ENCODE data around the gene VIPAS39. TPM values are rescaled to one million over a fixed set of nuclear protein-coding genes. Genes with fewer than 3 reads are reported as not detected.

The VIPAS39 gene
- 41.2 TPM for total RNA-seq

DNA sequence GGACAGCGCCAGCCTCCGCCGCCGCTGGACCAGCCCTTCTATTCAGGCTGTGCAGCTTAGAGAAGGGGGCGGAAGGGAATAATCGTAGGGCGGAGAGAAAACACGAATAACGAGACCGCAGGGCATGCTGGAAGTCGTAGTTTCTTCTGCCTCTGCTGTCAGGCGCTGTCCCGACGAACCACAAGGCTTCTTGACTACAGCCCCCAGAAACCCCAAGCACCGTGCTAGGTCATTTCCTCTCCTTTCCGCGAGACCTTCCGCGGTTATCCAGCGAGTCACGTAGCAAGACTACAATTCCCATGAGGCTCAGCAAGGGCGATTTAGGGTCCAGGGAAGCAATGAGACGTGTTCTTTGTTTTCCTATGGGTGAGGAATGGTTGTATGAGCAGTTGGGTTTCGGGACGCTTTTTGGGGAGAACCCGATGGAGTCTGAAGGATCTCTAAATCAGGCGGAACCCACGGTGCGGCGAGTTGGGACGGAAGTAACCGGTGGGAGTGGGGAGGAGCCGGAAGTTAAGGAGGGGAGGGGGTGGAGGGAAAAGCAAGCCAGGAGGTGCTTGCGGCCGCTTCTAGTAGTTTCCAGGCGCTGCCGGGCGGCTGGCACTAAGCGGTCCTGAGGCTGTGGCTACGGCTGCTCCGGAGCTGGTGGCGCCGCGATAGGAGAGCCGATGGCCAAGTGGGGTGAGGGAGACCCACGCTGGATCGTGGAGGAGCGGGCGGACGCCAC, at the start of gene VIPAS39, which contains the start of gene AHSA1:
TSS of gene VIPAS39 (minus strand) at position 80 of the 727 bp plus-strand sequence. CDS start 3,499 bp downstream, outside the sequence.
TSS of gene AHSA1 (plus strand) at position 572 of the 727 bp plus-strand sequence. CDS start at position 669, 97 bp downstream.
- H3K27ac ChIP-seq (ENCODE audit: low read depth, low read length) = peak within 1 kb of the TSS; percentile 91
- peak within 1 kb of the TSS; percentile 97 to 100 (median 99) for H3K4me3 ChIP-seq (ENCODE audit: low read length in 3 of 3)
- H3K36me3 ChIP-seq (ENCODE audit: control insufficient read depth in 3 of 3, insufficient read depth in 3 of 3, low read length in 3 of 3) = peaks cover 26 to 34% (median 33%) of the 10 kb centered on the region in 3 donors
- no peaks in the 10 kb centered on the region for H3K9me3 ChIP-seq (ENCODE audit: control insufficient read depth in 3 of 3, low read length in 3 of 3)
- no peaks in the 10 kb centered on the region for H3K27me3 ChIP-seq (ENCODE audit: control insufficient read depth in 3 of 3, insufficient read depth in 3 of 3, low read length in 3 of 3)
- H3K4me1 ChIP-seq (ENCODE audit: control insufficient read depth in 3 of 3, insufficient read depth in 3 of 3, low read length in 3 of 3) = peaks cover 10 to 27% (median 23%) of the 10 kb centered on the region in 3 donors
- peak within 1 kb of the TSS; percentile 94 to 99 (median 96) for H3K9ac ChIP-seq (ENCODE audit: low read depth in 1 of 3, low read length in 3 of 3)

DNA sequence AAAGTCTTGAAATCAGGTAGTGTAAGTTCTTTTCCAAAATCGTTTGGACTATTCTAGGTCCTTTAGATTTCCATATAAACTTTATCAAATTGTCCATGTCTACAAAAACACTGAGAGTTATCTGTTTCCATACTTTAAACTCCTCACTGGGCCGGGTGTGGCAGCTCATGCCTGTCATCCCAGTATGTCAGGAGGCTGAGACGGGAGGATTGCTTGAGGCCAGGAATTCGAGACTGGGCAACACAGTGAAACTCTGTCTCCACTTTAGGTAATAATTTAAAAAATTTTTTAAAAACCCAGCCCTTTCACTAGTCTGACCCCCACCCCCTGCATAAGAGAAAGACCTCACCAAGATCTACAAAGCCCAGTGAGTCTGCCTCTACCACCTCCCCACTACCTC, 47.6 kb upstream of the VIPAS39 start:
- no peaks in the 10 kb centered on the region for H3K4me1 ChIP-seq (ENCODE audit: control insufficient read depth in 3 of 3, insufficient read depth in 3 of 3, low read length in 3 of 3)
- H3K9ac ChIP-seq (ENCODE audit: low read depth in 1 of 3, low read length in 3 of 3) = no peak overlapping the region
- no peaks in the 10 kb centered on the region for H3K9me3 ChIP-seq (ENCODE audit: control insufficient read depth in 3 of 3, low read length in 3 of 3)
- no peak overlapping the region for H3K27ac ChIP-seq (ENCODE audit: low read depth, low read length)
- H3K36me3 ChIP-seq (ENCODE audit: control insufficient read depth in 3 of 3, insufficient read depth in 3 of 3, low read length in 3 of 3) = peaks cover 0 to 4% (median 0%) of the 10 kb centered on the region in 3 donors
- H3K4me3 ChIP-seq (ENCODE audit: low read length in 3 of 3) = no peak overlapping the region
- H3K27me3 ChIP-seq (ENCODE audit: control insufficient read depth in 3 of 3, insufficient read depth in 3 of 3, low read length in 3 of 3) = peaks cover under 1 to 7% (median under 1%) of the 10 kb centered on the region in 3 donors

DNA sequence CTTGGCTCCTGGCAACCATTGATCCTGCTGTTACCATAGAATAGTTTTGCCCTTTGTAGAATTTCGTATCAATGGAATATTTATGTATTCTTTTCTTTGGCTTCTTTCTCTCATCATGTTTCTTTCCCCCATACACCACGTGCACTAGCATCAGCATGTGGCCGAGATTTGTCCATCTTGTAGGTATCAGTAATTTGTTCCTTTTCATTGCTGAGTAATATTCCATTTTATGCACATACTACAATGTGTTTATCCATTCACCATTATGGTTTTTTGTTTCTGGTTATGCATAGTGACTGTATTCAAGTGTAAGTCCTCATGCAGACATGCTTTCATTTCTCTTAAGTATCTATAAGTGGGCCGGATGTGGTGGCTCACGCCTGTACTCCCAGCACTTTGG, 45.7 kb upstream of the VIPAS39 start:
- no peak overlapping the region for H3K4me3 ChIP-seq (ENCODE audit: low read length in 3 of 3)
- H3K4me1 ChIP-seq (ENCODE audit: control insufficient read depth in 3 of 3, insufficient read depth in 3 of 3, low read length in 3 of 3) = peaks cover 0 to 5% (median 3%) of the 10 kb centered on the region in 3 donors
- no peaks in the 10 kb centered on the region for H3K9me3 ChIP-seq (ENCODE audit: control insufficient read depth in 3 of 3, low read length in 3 of 3)
- peaks cover 0 to under 1% (median 0%) of the 10 kb centered on the region in 3 donors for H3K36me3 ChIP-seq (ENCODE audit: control insufficient read depth in 3 of 3, insufficient read depth in 3 of 3, low read length in 3 of 3)
- H3K27ac ChIP-seq (ENCODE audit: low read depth, low read length) = no peak overlapping the region
- no peak overlapping the region for H3K9ac ChIP-seq (ENCODE audit: low read depth in 1 of 3, low read length in 3 of 3)
- peaks cover 14 to 19% (median 18%) of the 10 kb centered on the region in 3 donors for H3K27me3 ChIP-seq (ENCODE audit: control insufficient read depth in 3 of 3, insufficient read depth in 3 of 3, low read length in 3 of 3)

DNA sequence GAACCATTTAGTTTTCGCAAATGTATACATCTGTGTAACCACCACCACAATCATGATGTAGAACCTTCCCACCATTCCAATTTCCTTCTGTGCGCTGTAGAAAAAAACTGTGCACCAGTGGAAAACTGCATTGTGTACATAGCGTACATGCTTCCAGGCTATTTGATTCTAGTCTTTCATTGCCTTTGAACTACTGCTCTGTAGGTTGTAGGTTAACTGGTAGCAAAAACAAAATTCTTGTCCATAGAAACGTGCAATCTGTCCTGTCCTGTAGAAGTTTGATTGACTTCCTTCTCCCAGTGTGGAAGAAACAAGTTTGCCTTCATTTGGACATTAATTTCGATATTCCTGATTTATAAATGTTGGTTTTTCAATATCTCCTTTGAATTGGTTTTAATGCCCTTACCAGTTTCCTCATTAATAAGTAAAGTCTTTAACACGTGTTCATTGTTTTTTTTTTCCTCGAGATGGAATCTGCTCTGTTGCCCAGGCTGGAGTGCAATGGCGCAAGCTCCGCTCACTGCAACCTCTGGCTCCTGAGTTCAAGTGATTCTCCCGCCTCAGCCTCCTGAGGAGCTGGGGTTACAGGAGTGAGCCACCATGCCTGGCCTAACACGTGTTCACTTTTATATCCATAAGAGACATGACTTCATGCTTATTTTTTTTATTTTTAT, 44.8 kb upstream of the VIPAS39 start:
- Histone ChIP-seq H3K9ac (ENCODE audit: low read depth in 1 of 3, low read length in 3 of 3) (no peak overlapping the region), H3K4me1 (ENCODE audit: control insufficient read depth in 3 of 3, insufficient read depth in 3 of 3, low read length in 3 of 3) (peaks cover 0 to 8% (median 6%) of the 10 kb centered on the region in 3 donors), H3K27me3 (ENCODE audit: control insufficient read depth in 3 of 3, insufficient read depth in 3 of 3, low read length in 3 of 3) (peaks cover 18 to 24% (median 23%) of the 10 kb centered on the region in 3 donors), H3K27ac (ENCODE audit: low read depth, low read length) (no peak overlapping the region), H3K4me3 (ENCODE audit: low read length in 3 of 3) (no peak overlapping the region), H3K36me3 (ENCODE audit: control insufficient read depth in 3 of 3, insufficient read depth in 3 of 3, low read length in 3 of 3) (no peaks in the 10 kb centered on the region), H3K9me3 (ENCODE audit: control insufficient read depth in 3 of 3, low read length in 3 of 3) (no peaks in the 10 kb centered on the region)

DNA sequence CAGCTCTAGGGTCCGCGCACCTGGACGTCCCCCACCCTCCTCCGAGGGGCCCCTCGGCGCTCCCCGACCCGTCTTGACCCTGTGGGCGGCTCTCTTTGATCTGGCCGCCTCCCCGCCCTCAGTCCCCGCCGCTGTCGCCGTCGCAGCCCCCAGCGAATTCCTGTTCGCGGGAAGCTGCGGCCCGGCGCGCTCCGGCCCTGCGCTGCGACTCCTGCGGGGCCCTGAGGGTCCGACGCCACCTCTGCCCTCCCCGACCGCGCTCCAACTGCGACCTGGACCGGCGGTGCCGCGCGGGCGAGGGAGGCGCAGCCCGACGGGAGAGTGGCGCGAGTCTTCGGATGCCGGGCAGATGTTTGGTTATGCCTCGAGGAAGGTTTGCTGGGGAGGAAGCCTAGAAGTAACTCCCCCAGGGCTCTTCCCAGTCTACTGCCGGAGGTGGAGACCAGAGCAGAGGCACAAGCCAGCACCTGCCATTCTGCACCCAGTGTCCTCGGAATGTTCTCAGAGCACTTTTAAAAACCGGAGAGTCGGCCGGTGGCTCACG, 41.7 kb upstream of the VIPAS39 start:
- H3K4me3 ChIP-seq (ENCODE audit: low read length in 3 of 3) = peak overlapping the region in 2 of 3 donors; percentile 32 to 60
- H3K9me3 ChIP-seq (ENCODE audit: control insufficient read depth in 3 of 3, low read length in 3 of 3) = no peaks in the 10 kb centered on the region
- H3K27ac ChIP-seq (ENCODE audit: low read depth, low read length) = no peak overlapping the region
- H3K27me3 ChIP-seq (ENCODE audit: control insufficient read depth in 3 of 3, insufficient read depth in 3 of 3, low read length in 3 of 3) = peaks cover 18 to 29% (median 26%) of the 10 kb centered on the region in 3 donors
- H3K36me3 ChIP-seq (ENCODE audit: control insufficient read depth in 3 of 3, insufficient read depth in 3 of 3, low read length in 3 of 3) = no peaks in the 10 kb centered on the region
- H3K4me1 ChIP-seq (ENCODE audit: control insufficient read depth in 3 of 3, insufficient read depth in 3 of 3, low read length in 3 of 3) = peaks cover 0 to 8% (median 6%) of the 10 kb centered on the region in 3 donors
- H3K9ac ChIP-seq (ENCODE audit: low read depth in 1 of 3, low read length in 3 of 3) = no peak overlapping the region

DNA sequence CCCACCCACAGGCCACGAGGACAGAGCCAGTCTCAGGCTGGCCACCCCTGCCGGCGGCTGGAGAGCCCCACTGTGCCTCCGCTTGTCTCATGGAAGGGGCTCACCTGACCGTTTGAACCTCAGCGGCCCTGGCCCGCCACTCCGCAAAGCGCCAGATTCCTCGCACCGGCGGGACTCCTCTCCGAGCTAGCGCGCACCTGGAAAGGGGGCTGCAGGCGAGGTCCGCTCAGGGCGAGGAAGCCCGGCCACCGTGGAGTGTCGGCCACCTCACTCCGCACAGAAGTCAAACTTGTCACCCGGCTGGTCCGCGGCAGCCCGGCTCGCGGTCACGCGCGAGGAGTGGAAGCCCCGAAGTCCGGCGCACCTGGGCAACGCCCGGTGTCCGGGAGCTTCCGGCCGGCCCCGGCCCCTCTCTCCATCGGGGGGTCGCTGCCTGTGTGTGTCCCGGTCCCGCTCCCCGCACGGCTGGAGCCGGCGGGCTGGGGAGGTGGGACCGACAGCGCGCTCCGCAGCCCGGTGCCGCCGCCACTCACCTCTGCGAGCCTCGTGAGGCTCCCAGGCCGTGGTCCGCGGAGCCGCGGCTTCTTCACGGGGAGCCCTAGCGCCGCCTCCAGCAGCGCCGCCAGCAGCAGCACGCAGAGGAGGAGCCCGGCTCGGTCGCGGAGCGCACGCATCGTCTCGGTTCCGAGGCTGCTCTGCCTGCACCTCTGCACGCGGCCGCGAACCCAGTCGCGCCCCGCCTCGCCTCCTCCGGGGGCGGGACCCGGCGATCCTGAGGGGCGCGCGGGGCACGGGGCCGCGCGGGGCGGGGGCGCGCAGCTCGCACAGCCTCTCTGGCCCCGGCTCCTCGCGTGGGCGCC, 40.9 kb upstream of the VIPAS39 start, which contains the start of gene ISM2:
TSS of gene ISM2 (minus strand) at position 697 of the 860 bp plus-strand sequence. CDS start at position 674, 23 bp downstream.
- Histone ChIP-seq H3K4me1 (ENCODE audit: control insufficient read depth in 3 of 3, insufficient read depth in 3 of 3, low read length in 3 of 3) (peaks cover 0 to 8% (median 6%) of the 10 kb centered on the region in 3 donors), H3K36me3 (ENCODE audit: control insufficient read depth in 3 of 3, insufficient read depth in 3 of 3, low read length in 3 of 3) (no peaks in the 10 kb centered on the region), H3K27me3 (ENCODE audit: control insufficient read depth in 3 of 3, insufficient read depth in 3 of 3, low read length in 3 of 3) (peaks cover 18 to 29% (median 26%) of the 10 kb centered on the region in 3 donors)

DNA sequence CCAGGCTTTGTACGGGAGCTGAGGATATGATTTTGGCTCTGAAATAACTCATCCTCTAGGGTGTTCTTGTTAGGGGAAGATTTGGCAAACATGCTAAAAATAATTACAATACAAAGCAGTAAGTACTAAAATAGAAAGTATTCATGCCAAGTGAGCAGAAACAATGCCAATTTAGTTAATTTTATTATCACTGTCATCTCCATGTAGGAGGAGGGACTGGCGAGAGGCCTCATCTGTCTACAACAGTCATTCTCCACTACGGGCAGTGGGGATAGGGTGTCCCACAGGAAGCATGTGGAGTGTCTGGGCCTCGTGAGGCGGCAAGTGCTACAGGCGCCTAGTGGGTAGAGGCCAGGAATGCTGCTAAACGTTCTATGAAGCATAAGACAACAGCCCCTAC, 37.9 kb upstream of the VIPAS39 start:
- Histone ChIP-seq H3K27ac (ENCODE audit: low read depth, low read length) (no peak overlapping the region), H3K9me3 (ENCODE audit: control insufficient read depth in 3 of 3, low read length in 3 of 3) (no peaks in the 10 kb centered on the region), H3K9ac (ENCODE audit: low read depth in 1 of 3, low read length in 3 of 3) (no peak overlapping the region), H3K4me1 (ENCODE audit: control insufficient read depth in 3 of 3, insufficient read depth in 3 of 3, low read length in 3 of 3) (peaks cover 0 to 8% (median 6%) of the 10 kb centered on the region in 3 donors), H3K27me3 (ENCODE audit: control insufficient read depth in 3 of 3, insufficient read depth in 3 of 3, low read length in 3 of 3) (peaks cover 18 to 26% (median 25%) of the 10 kb centered on the region in 3 donors), H3K4me3 (ENCODE audit: low read length in 3 of 3) (no peak overlapping the region), H3K36me3 (ENCODE audit: control insufficient read depth in 3 of 3, insufficient read depth in 3 of 3, low read length in 3 of 3) (no peaks in the 10 kb centered on the region)

More for the DNA sequence above, 40.9 kb upstream of the VIPAS39 start, which contains the start of gene ISM2:
- H3K27ac ChIP-seq (ENCODE audit: low read depth, low read length) = no peak within 1 kb of the TSS
- no peak within 1 kb of the TSS for H3K9ac ChIP-seq (ENCODE audit: low read depth in 1 of 3, low read length in 3 of 3)
- H3K9me3 ChIP-seq (ENCODE audit: control insufficient read depth in 3 of 3, low read length in 3 of 3) = no peaks in the 10 kb centered on the region
- H3K4me3 ChIP-seq (ENCODE audit: low read length in 3 of 3) = peak within 1 kb of the TSS; percentile 30 to 60 (median 49)

DNA sequence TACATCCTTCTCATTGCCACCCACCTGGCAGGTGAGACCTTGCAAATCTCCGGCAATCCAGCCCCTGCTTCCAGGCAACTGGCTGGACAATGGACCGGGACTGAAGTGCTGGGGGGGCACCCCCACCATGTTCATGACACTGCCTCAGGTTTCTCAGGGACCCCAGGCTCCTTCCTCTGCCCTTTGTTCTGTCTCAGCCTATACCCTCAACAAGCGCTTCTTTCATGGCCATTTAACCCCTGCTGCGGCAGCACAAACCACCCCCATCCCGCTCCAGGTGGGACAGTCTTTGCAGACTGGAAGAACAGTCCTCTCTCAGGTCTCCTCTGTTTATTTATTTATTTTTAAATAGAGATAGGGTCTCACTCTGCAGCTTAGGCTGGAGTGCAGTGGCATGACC, 33.7 kb upstream of the VIPAS39 start:
- H3K27me3 ChIP-seq (ENCODE audit: control insufficient read depth in 3 of 3, insufficient read depth in 3 of 3, low read length in 3 of 3) = no peaks in the 10 kb centered on the region
- no peaks in the 10 kb centered on the region for H3K36me3 ChIP-seq (ENCODE audit: control insufficient read depth in 3 of 3, insufficient read depth in 3 of 3, low read length in 3 of 3)
- no peak overlapping the region for H3K27ac ChIP-seq (ENCODE audit: low read depth, low read length)
- H3K4me1 ChIP-seq (ENCODE audit: control insufficient read depth in 3 of 3, insufficient read depth in 3 of 3, low read length in 3 of 3) = no peaks in the 10 kb centered on the region
- H3K9ac ChIP-seq (ENCODE audit: low read depth in 1 of 3, low read length in 3 of 3) = no peak overlapping the region
- no peak overlapping the region for H3K4me3 ChIP-seq (ENCODE audit: low read length in 3 of 3)
- no peaks in the 10 kb centered on the region for H3K9me3 ChIP-seq (ENCODE audit: control insufficient read depth in 3 of 3, low read length in 3 of 3)

DNA sequence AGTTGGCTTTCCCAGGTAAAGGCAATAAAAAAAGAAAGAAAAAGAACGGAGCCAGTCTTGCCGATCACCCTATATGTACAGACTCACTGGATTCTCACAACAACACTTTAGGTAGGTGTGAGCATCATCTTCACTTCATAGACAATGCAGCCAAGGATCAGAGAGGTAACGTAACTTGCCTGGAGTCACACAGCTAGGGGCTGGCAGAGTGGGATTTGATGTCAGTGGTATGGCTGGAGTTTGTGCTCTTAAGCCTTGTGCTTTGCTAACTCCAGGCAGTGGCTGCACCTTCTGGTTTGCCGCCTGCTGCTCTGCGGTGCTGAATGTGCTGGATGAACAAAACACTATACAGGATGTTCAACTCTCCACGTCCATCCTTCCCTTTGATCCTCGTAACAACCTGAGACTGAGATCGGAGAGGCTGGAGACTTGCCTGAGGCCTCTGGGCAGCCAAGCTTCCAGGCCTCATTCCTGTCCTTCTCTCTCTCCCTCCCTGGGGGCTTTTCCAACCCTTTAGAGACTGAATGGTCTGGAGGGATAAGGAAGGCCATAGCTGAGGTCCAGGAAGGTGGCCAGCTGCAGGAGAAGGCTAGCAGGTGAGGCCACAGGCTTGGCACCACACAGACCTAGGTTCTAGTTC, 33.1 kb upstream of the VIPAS39 start:
- Histone ChIP-seq H3K36me3 (ENCODE audit: control insufficient read depth in 3 of 3, insufficient read depth in 3 of 3, low read length in 3 of 3) (no peaks in the 10 kb centered on the region), H3K27ac (ENCODE audit: low read depth, low read length) (no peak overlapping the region), H3K9me3 (ENCODE audit: control insufficient read depth in 3 of 3, low read length in 3 of 3) (no peaks in the 10 kb centered on the region), H3K4me1 (ENCODE audit: control insufficient read depth in 3 of 3, insufficient read depth in 3 of 3, low read length in 3 of 3) (no peaks in the 10 kb centered on the region), H3K4me3 (ENCODE audit: low read length in 3 of 3) (no peak overlapping the region), H3K27me3 (ENCODE audit: control insufficient read depth in 3 of 3, insufficient read depth in 3 of 3, low read length in 3 of 3) (no peaks in the 10 kb centered on the region), H3K9ac (ENCODE audit: low read depth in 1 of 3, low read length in 3 of 3) (no peak overlapping the region)

Data from skeletal muscle tissue (tissue), 4 donors.